ENCODE results near the gene EHD3.

EHD3 gene

GRCh38 chr2:31236433-31237205 is 2.7 kb downstream of the EHD3 start:
- DNase-seq (ENCODE audit: low read depth) = no peak

DNA sequence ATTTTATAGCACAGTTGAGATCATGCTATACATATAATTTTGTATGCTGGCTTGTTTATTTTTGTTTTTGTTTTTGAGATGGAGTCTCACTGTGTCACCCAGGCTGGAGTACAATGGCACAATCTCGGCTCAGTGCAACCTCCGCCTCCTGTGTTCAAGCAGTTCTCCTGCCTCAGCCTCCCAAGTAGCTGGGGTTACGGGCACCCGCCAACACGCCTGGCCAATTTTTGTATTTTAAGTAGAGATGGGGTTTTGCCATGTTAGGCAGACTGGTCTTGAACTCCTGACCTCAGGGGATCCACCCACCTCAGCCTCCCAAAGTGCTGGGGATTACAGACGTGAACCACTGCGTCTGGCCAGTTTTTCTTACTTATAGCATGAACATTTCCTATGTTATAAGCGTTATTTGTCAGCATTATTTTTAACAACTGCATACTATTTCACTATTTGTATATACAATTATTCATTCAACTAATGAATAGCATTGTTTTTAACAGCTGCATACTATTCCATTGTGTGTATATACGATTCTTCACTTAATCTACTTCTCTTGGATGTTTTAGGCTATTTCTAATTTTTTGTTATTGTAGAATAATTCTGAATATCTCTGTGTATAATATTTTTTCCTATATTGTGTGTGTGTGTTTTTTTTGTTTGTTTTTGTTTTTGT is 3.5 kb downstream of the EHD3 start:
- DNase-seq (ENCODE audit: low read depth) = no peak

DNA sequence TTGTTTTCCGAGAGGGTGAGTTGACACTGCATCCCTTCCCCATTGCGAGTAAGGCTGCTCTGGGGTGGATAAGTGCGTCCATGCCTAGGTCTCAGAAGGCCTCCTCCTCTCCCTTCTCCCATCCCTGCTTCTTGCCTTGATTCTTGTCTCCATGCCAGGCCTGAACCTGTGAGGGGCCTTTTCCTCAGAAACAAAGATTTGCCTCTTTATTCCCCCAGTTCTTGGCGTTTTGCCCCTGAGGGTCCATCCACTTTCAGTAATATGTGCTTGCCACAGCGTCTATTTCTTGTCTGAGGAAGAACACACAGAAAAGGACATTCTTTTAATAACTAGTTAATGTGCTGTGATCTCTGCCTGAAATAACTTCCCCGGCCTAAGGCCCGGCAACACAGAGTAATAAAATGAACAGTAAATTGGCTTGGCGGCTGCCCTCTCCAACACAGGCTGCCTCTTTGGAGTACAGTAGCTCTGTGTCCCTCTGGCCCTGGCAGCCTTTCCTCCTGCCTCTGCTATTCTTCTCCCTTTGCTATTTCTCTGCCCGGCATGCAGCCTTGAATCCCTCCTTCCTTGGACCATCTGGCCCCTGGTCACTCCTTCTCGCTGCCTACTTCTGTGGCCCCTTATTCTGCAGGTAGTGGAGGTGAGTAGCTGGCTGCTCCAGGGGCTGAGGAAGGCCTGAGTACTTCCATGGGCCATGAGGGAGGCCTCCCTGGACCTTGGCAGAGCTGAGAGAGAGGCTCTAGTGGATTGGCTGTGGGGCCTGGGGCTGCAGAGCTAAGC is 4.4 kb downstream of the EHD3 start:
- DNase-seq (ENCODE audit: low read depth) = no peak

DNA sequence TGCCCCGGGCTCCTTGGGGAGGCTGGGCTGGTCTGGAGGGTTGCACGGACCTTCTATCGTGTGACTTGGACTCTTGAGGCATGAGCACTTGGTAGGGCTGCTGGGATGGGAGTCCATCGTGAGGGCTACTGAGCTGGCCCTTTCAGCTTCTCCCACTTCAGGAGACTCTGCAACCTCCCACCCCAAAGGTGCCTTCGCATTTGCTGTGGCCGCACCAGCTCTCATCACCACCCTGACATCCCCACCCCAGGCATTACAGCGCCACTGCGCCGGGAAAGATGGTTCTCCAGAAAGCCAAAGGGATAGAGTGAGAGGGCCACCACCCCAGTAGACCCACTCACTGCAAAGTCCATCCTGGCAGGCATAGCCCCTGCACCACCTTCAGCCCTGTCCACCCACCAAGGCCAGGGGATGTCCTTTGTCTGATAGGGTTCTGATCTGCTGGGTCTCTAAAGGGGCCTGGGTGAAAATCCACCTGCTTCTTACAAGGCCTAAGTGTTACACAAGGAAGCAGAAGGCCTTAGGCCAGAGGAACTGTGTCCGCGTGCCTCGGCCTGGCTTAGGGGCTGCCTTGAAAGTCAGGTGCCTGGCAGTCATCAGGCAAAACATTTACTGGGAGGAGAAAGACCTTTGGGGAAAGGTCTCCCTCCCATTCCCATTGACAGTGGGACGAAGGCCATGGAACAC is 5.1 kb downstream of the EHD3 start:
- no peak for DNase-seq (ENCODE audit: low read depth)

GRCh38 chr2:31239593-31240177 is 5.7 kb downstream of the EHD3 start:
- DNase-seq (ENCODE audit: low read depth) = no peak

DNA sequence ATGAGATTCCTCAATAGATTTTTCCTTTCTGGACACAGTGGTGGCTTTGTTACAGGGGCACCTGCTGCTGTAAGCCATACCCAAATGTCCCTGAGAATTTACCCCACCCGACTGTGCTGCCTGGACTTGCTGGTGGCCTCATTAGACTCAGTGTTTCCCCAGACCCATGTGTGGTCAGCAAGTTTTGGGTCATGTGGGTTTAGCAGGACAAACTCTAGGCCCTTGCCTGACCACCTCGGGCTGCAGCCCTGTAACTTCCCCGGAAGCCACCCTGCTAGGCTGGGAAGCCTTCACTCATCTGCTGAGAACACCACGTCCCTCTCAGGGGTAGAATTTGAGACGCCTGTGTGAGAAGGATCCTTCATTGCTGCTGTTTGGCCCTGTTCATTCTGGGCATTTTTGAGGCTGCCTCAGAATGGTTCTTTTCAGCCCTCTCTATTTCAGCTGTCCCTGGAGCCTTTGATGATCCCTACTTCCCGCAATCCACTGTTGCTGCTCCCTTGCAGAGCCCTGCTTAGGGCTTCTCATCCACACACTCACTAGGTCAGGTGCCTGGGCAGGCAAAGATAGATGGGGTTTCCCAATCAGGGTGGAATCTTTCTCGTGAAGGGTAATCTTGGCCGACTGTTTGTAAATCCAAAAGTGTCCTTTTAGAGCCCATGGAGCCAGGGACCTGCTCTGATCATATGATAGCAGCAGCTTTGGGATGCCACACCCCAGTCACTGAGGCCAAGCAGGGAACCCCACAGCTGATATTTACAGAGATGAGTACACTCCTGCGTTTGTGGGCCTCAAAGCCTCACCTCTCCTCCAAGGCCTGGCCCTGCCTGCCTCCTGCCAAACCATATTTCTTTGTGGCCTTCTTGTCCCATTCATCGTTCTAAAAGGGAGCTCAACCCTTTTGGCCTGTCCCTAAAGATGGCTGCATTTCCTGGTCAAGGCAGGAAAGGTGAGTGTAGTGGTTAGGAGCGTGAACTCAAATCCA is 6.7 kb downstream of the EHD3 start:
- no peak for DNase-seq (ENCODE audit: low read depth)

GRCh38 chr2:31241625-31242270 is 7.8 kb downstream of the EHD3 start:
- DNase-seq (ENCODE audit: low read depth) = no peak

DNA sequence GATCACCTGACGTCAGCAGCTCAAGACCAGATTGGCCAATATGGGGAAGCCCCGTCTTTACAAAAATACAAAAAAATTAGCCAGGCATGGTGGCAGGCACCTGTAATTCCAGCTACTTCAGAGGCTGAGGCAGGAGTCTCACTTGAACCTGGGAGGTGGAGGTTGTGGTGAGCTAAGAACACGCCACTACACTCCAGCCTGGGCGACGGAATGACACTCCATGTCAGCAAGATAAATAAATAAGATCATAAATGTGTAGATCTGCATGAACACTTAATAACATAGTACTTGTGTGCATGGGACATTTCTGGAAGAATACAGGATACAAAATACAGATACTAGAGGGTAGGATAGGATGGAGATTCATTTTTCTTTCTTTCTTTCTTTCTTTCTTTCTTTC is 9.1 kb downstream of the EHD3 start:
- DNase-seq (ENCODE audit: low read depth) = no peak

GRCh38 chr2:31244101-31244500 is 10.1 kb downstream of the EHD3 start:
- no peak for DNase-seq (ENCODE audit: low read depth)

- no peak for DNase-seq (ENCODE audit: low read depth)
Measured at GRCh38 chr2:31246184-31246852, 12.4 kb downstream of the EHD3 start.

GRCh38 chr2:31247711-31248110 is 13.8 kb downstream of the EHD3 start:
- DNase-seq (ENCODE audit: low read depth) = no peak

- no peak for DNase-seq (ENCODE audit: low read depth)
Measured at GRCh38 chr2:31248139-31248538, 14.2 kb downstream of the EHD3 start.

- no peak for DNase-seq (ENCODE audit: low read depth)
Measured at GRCh38 chr2:31249009-31249690, 15.2 kb downstream of the EHD3 start.

GRCh38 chr2:31251018-31251417 is 17.1 kb downstream of the EHD3 start:
- no peak for DNase-seq (ENCODE audit: low read depth)

DNA sequence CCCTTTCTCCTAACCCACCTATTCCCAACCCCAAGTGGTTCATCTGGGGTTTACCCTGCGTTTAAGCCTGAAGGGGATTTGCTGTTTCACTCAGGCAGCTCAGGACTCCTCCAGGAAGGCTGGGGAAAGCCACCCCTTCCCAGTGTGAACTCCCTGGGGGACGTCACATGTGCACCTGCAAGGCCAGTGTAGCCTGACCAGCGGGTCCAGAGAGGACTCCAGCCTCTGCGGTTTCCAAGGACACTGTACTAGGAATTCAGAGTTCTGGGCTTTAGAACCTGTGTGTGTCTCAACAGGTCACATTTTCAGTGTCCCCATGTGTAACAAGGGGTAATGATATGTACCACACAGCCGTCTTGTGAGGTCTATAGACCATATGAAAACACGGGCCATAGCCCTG is 17.9 kb downstream of the EHD3 start:
- DNase-seq (ENCODE audit: low read depth) = no peak

- no peak for DNase-seq (ENCODE audit: low read depth)
Measured at GRCh38 chr2:31253356-31254131, 19.6 kb downstream of the EHD3 start.

DNA sequence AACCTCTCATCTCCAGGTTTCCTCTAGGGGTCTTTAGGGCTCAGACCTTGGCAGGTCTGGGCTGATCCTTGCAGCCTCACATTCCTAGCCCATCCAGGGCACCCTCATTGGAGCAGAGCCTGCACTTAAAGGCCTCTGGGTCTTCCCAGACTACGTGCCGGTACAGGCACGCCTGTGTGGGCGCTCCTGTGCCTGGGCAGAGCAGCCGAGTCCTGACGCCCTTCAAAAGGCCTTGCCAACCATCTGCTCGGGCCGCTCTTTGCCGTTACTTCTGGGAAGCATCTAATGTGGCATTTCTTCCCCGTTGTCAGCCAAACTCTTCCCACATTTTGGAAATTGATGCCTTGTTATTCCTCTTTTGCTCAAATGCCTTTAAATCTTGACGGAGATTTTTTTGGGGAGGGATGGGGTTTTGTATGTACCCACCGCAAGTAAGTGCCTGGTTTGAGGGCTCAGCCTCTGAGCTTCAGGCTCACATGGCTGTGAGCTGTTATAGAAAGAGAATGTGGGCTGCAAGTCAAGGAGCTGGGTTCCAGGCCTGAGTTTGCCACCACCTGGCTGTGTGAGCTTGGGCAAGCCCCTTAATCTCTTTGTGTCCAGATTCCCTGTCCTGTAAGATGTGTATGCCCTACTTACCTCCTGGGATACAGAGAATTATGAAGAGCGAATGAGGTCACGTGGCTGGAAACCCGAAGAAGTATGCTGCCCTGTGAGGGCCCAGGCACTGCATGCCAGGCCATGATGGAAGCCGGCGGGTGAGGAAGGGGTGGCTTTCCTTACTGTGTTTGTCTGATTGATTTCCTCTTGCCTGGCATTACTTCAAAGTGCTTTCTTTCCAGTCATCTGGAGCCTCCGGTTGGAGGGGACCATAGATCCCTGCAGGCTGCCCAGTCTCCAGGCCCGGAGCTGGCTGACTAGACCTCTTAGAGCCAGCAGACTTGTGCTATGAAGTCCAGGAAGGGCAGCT is 20.6 kb downstream of the EHD3 start:
- no peak for DNase-seq (ENCODE audit: low read depth)
